ENCODE data around the gene CCSER2.
A peak's percentile ranks its signal among the peaks of the same experiment; 100 is the strongest.
"Not testable (repeated sequence)": the region's sequence is repeated elsewhere in the genome, so short reads cannot be mapped to it uniquely, and the experiment has no call there.

The CCSER2 gene

DNA sequence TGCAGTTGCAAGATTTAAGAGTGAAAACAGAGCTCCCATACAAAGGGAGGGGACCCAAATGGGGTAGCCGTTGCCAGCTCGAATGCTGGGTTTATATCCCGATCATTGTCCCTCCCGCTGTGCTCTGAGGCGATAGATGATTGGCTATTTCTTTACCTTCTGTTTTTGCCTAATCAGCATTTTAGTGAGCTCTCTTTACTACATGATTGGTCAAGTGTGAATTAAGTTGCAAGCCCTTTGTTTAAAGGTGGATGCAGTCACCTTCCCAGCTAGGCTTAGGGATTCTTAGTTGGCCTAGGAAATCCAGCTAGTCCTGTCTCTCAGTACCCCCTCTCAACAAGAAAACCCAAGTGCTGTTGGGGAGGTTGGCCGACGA is 197.4 kb downstream of the CCSER2 start:
- DNase-seq: not testable (repeated sequence)

DNA sequence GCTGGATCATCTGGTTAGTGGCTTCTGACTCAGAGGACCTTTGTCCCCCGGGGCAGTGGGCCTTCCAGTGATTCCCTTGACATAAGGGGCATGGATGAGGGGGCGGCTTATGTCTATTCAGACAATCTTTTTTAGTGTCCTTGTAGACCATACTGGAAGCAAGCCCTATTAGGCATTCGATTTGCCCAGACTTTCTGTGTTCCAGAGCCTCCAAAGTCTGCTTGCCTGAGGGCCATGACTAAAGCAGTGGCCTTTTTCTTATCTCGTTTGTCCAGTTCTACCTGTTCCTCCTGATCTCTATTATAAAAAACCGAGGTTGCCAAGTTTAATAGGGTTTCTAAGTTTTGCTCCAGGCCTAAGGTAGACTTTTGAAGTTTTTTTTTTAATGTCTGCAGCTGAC is 199.0 kb downstream of the CCSER2 start:
- DNase-seq: peak; percentile 22

DNA sequence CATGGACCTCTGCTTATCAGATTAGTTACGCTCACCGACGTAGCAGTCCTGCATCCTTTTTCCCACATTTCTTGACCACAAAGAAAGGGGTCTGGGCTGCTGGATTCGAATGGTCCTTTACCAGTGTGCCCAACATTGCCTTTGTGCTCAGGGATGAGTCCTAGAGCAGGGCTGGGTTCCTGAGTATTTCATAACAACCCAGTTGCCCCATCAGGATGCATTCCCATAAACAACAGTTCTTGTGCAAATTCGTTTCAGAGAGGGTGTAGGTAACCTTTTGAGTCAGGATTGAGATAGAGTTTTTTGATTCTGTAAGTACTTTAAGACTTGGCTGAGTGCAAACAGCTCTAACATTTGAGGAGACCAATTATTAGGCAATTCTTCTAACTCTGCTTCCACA is 200.1 kb downstream of the CCSER2 start:
- DNase-seq: not testable (repeated sequence)

GRCh38 chr10:84530724-84531325 is 202.4 kb downstream of the CCSER2 start:
- DNase-seq: no peak

GRCh38 chr10:84531396-84531795 is 203.0 kb downstream of the CCSER2 start:
- no peak for DNase-seq

GRCh38 chr10:84534168-84534567 is 205.8 kb downstream of the CCSER2 start:
- DNase-seq: peak; percentile 26

DNA sequence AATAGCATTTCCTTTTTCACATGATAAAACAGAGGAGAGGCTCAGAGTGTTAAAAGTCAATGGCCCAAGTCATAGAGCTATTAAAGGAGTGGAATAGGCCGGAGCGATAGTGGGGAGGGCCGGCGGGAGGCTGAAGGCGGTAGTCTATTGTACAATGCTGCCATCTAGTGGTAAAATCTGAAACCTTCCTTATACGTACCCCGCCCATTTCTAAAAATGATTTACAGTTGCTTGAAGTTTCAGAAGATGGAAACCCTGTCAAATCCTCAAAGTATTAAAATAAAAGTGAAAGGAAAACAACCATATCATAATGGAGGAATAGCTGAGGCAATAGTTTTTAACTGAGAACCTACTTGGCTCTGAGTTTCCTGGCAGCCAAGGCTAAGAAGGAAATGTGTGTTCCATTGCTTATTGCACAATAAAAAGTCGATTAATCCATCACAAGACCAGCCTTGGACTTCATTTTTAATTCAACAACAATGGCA is 209.1 kb downstream of the CCSER2 start:
- peak; percentile 75 for DNase-seq

DNA sequence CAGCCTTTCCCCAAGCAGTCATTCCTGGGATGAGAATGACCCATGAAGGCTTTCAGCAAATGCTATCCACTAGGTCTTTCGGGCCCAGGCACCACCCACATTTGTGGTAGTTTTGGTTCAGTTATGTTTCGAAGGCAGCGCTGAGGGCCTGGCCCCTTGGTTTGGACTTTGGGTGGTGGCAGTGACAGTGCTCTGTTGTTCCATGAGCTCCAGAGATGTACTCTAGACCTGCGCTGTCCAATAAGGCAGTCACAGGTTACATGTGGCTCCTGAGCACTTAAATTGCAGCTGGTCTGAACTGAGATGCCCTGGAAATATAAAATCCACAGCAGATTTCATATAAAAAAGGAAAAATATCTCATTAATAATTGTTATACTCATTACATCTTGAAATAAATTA is 209.6 kb downstream of the CCSER2 start:
- DNase-seq: no peak

DNA sequence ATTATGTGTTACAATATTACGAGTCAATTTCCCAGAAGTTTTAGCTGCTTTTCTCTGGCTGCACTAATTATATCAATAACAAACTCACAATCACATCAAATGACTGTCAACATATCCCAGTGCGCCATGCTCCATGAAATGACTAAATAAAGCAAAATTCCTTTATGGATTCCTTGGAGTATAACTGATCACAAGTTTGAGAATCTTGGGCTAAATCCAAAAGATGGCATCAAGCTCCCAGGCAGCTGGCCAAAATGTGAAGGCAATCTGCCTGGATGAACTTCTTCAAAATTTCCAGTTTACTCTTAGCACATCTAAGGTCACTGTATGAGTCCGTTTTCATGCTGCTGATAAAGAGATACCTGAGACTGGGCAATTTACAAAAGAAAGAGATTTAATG is 210.8 kb downstream of the CCSER2 start:
- DNase-seq: no peak

DNA sequence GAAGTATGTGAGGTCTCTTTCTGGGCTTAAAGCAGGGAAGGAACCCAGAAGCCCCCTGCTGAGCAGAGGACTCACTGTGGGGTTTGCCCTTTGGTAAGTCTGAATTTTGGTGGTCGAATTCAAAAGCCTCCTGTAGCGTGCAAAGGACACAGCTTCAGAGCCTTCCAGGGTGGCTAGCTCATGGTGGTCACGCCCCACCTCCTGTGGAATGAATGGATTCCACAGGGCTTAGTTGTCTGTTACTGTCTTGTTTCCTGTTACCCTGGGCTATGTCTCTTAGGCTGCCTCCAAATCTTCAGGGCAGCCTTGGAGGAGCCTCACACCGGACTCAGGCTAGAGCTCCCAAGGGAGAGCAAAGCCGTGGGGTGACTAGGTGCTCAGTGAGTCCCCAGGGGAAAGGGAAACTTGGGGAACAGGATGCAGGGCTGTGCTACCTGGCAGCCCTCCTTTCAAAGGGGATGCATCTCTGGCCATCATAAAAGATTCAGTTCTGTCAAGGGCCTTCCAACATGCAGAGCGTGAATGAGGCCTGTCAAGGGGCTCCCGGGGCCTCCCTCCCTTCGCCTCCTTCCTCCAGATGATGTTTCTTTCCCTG is 211.7 kb downstream of the CCSER2 start:
- DNase-seq: no peak

DNA sequence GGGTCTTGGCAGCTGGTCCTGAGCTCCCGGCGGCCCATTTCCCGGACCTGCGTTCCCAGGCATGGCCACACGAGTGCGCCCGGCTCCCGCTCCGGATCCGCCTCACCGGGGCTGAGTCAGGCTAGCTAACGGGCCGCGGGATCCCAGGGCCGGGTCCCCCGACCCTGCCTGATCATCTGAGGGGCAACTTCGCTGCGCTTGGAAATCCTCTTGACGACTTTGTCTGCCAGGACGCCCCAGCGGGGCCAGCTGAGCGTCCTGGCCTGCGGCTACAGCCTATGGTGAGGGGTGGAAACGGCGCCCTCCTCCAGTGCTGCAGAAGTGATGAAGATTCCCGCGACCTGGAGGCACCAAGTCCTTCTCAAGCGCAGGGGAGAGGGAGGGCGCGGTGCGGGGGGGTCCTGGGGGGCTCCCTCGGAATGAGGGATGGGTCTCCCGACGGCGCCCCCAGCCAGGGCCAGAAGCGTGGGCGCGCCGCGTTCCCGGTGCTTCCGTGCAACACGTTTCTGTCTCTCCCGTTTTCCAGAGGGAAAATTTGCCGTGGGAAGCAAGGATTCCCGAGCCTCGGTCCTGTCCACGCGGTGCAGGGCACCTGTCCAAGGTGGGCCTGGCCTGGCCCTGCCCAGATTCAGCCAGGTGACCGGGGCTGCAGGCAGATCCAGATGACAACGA is 212.4 kb downstream of the CCSER2 start:
- DNase-seq: peak; percentile 48

DNA sequence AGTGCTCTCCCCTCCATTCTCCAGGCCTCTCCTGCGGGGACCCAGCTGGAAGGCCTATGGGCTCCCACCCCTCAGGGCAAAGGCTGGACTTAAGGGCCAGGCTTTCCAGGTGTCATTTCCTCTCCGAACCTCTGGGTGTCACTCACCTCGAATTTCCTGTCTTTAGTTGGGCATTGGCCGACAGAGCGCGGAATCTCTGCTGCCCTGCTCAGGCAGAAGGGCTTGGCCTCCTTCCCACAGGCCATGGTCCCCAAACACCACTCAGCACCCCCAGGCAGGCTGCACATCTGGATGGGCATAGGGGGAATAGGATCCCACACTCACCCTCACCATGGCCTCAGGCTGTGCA is 212.9 kb downstream of the CCSER2 start:
- peak; percentile 20 for DNase-seq

GRCh38 chr10:84542522-84543490 is 214.4 kb downstream of the CCSER2 start:
- DNase-seq: no peak

DNA sequence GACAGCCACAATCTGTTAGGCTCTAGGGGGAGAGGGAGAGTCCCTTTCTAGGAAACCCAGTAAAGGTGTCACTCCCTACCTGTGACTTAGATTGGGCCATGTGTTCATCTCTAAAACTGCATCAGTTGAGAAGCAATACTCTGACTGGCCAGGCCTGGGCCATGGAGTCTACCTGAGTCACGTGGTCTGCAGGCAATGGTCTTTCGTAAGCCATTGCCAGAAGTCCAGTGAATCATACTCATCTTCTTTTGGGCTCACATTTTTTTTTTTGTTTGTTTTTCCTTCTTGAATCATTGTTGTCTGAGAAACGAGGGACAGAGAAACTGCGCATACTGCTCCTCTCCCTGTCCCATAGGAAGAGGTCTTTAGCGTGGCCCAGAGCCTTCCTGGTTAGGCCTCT is 215.6 kb downstream of the CCSER2 start:
- no peak for DNase-seq

- DNase-seq: no peak
These were observed 217.3 kb downstream of the CCSER2 start for GRCh38 chr10:84545651-84546050.

DNA sequence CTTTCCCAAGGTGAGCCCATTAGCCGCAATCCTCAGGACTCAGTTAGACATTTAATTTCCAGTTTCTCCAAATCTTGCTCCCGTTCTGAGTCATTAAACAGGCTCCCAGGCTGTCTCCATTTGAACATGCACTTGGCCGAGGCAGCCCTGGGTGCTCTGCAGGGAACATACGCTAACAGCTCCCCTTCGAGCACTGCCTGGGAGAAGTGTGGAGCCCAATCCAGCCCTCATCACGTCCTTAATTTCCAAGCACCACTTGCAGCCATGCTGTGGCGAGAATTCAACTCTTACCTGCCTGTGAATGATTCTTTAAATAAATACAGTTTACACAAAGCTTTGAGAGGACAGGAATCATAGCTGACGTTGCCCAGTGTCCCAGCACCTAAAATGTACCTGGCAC is 218.2 kb downstream of the CCSER2 start:
- DNase-seq: no peak

DNA sequence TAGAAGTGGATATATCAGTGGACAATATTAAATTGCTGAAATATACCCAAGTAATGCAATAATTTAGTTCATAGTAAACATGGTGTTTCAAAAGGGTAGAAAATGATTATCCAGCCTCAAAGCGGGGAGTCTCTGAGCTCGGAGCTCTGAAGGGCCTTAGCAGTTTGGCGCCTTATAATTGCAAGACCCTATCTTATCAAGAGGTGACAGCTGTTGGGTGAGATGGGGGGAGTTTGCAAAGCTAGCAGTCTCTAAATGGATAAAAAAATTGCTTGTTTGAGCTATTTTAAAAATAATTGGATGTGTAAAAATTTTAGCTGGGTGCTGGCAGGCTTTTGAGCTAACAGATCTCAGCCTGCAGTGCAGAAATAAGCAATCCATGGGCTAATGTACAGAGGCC is 219.2 kb downstream of the CCSER2 start:
- DNase-seq: peak; percentile 87

- peak; percentile 40 for DNase-seq
These were observed 220.5 kb downstream of the CCSER2 start for GRCh38 chr10:84548869-84549268.

DNA sequence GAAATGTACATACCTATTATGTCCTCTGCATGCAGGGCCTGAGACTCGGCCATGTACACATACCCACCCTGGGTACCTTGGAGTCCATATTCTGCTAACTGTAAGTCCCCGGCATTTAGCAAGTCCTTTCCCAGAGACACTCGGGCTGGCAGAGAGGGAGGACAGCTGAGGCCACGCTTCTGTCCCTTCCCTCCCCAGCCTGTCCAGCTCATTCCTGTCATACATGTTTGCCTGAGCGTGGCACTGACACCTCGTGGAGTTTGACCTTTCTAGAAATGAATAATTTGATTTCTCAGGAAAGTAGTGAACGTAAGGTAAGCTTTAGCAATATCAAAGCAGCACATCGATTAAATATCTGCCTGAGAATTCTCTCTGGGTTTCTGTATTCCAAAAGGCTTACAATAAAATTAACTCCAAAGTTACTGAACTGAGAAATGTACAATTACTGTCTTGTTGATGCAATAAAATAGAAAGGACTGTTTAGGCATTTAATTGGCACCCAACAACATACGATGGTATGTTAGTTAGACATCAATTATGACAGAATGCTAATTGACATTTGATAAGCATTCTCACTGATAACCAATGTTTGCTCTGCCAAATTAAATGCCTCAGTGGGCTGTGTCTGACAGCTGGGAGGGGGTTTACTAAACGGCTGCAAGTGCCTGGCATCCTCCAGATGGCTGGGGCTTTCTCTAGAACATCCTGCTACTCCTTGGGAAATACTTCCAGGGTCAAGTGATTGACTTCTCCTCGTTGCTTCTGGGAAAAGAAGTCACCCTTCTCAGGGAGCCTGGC is 221.2 kb downstream of the CCSER2 start:
- DNase-seq: no peak

DNA sequence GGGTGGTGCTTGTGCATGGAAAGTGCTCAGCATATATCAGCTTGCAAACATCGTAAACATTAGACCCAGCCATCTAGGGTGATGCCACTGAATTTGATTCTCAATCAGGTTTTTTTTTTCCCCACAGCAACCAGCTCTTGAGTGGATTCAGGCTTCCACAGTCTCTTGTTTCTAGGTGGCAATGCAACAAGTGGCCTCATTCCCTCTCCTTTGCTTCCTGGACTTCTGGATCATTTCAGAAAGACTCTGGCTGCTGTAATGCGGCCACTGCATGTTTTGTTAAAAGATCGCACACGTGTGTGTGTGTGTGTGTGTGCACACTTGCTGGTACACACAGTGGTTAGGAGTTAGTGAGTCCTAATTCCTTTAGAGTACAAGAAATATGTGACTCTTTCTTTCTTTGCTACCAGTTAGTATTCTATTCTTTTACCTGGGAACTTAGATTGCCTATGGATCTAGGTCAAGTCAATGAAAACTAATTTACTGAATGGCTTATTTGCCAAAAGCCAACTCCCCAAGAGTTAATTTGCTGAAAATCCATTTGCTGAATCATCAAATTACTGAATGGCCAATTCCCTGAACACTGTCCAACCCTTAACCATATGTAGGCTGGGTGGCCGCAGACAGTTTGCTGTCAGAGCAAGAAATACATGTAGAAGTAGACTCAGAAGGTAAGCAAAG is 222.5 kb downstream of the CCSER2 start:
- no peak for DNase-seq

GRCh38 chr10:84551437-84552120 is 223.2 kb downstream of the CCSER2 start:
- no peak for DNase-seq

Measured in hematopoietic multipotent progenitor cell treated with erythropoietin and hydrocortisone succinate and interleukin-3 and kit ligand, for 8 days (in vitro differentiated cells).